Sigmoid colon (tissue), 7 donors: ENCODE results near the gene KIAA1549. TPM values are rescaled to one million over a fixed set of nuclear protein-coding genes. Genes with fewer than 3 reads are reported as not detected.
"Not testable (repeated sequence)": the region's sequence is repeated elsewhere in the genome, so short reads cannot be mapped to it uniquely, and the experiment has no call there.

Experiments
- DNase-seq: peaks from one replicate; pipeline ENCODE4 v3.0.0-alpha.2; 2019
- H3K27ac ChIP-seq, 4 donors: fragments of 200-600 bp; sonication (generic); one replicate each; pipeline ENCODE4 v1.5.1; 2016 to 2019; ENCODE audit warnings: mild to moderate bottlenecking in 1 of 4
- H3K27me3 ChIP-seq, 3 donors: fragments of 200-600 bp; sonication (generic); one replicate each; pipeline ENCODE4 v1.5.1; 2019; ENCODE audit warnings: mild to moderate bottlenecking in 1 of 3
- H3K36me3 ChIP-seq, 4 donors: fragments of 200-600 bp; sonication (generic); one replicate each; pipeline ENCODE4 v1.5.1; 2016 to 2019
- H3K4me1 ChIP-seq, 4 donors: fragments of 200-600 bp; sonication (generic); one replicate each; pipeline ENCODE4 v1.5.1; 2017 to 2019
- H3K4me3 ChIP-seq, 4 donors: fragments of 200-600 bp; sonication (generic); one replicate each; pipeline ENCODE4 v1.5.1; 2017 to 2019; ENCODE audit warnings: mild to moderate bottlenecking in 2 of 4, moderate library complexity in 1 of 4
- H3K9me3 ChIP-seq, 4 donors: fragments of 200-600 bp in 3 of 4; sonication (generic) in 3 of 4; one replicate each; pipeline versions ENCODE4 v1.5.1 to v1.6.1; 2013 to 2019
- CTCF ChIP-seq, 4 experiments: fragments of 450-650 bp in 3 of 4; fragments of 200-600 bp in 1 of 4; IDR thresholded peaks; one replicate each; pipeline ENCODE4 v1.5.1; 2016 to 2019; ENCODE audit warnings: antibody characterized with exemption in 4 of 4, mild to moderate bottlenecking in 3 of 4, moderate library complexity in 2 of 4
- EP300 ChIP-seq, 4 donors: sonication (generic); formaldehyde crosslinking; IDR thresholded peaks; one replicate each; pipeline ENCODE4 v1.6.1; 2017; ENCODE audit warnings: antibody characterized with exemption in 4 of 4
- POLR2A ChIP-seq, 2 donors: fragments of 450-650 bp; IDR thresholded peaks; one replicate each; pipeline ENCODE4 v1.6.1; 2016; ENCODE audit warnings: antibody characterized with exemption in 2 of 2, mild to moderate bottlenecking in 2 of 2, moderate library complexity in 2 of 2
- POLR2AphosphoS5 ChIP-seq, 4 donors: sonication (generic); formaldehyde crosslinking; IDR thresholded peaks; one replicate each; pipeline ENCODE4 v1.6.1; 2017; ENCODE audit warnings: antibody characterized with exemption in 4 of 4
- WGBS, 2 donors: extraction: QIAGEN DNeasy Blood & Tissue Kit; methylation state at CpG; one replicate each; pipeline ENCODE4 v1.1.7; 2013; 5-methylcytosine and 5-hydroxymethylcytosine counted together
- intact Hi-C: fragments of 100-400 bp; cut with DNase I; formaldehyde crosslinking; loops from one replicate; pipeline ENCODE4 v1.15.1; 2023
- polyA plus RNA-seq, 3 donors: library from polyadenylated mRNA; stranded (reverse); fragments of 200-250 nt; gene quantifications; one replicate each; pipeline ENCODE4 v1.2.3, GENCODE V29; 2013
- total RNA-seq, 4 donors: library from RNA; depleted of rRNA; stranded (reverse); fragments of >200 nt; gene quantifications; one replicate each; pipeline ENCODE4 v1.1.0, GENCODE V29; 2016
- donor health status: healthy with polysubstance abuse.
- donor health status: Bipolar disorder and iron deficiency.
- donor health status: healthy.

KIAA1549 gene
- total RNA-seq (1 to 10 TPM; 1.1 to 3.0 (median 1.2) TPM), polyA plus RNA-seq (under 1 TPM; under 0.01 to 0.90 (median 0.23) TPM)

- intact Hi-C loops: loop anchor here (5.0 kb wide), 1 partner anchor 94 kb away; no protein-coding TSS in a partner anchor
- peak; percentile 70 for DNase-seq
- peak within 1 kb of the TSS; percentile 43 to 71 (median 56) for H3K4me3 ChIP-seq
- H3K27me3 ChIP-seq: no peaks in the 10 kb centered on the region
- no peaks in the 10 kb centered on the region for H3K9me3 ChIP-seq
- peak within 1 kb of the TSS; percentile 45 to 63 (median 52) for H3K27ac ChIP-seq
- 1 to 2% methylated on average over 105 of the region's 105 CpGs for WGBS, 2 donors
- peaks cover 0 to 21% (median 17%) of the 10 kb centered on the region in 4 donors for H3K4me1 ChIP-seq
- no peak for TF ChIP-seq POLR2AphosphoS5 (IDR thresholded peaks at IDR 0.05)
- no peak for TF ChIP-seq EP300 (IDR thresholded peaks at IDR 0.05)
- no peak for TF ChIP-seq POLR2A (IDR thresholded peaks at IDR 0.05)
- TF ChIP-seq CTCF (IDR thresholded peaks at IDR 0.05): no peak
- no peaks in the 10 kb centered on the region for H3K36me3 ChIP-seq
Measured at GRCh38 chr7:138981332-138982203, at the start of gene KIAA1549. TSS of gene KIAA1549 (minus strand) at chr7:138981389. CDS start at chr7:138981269, 120 bp downstream.

DNA sequence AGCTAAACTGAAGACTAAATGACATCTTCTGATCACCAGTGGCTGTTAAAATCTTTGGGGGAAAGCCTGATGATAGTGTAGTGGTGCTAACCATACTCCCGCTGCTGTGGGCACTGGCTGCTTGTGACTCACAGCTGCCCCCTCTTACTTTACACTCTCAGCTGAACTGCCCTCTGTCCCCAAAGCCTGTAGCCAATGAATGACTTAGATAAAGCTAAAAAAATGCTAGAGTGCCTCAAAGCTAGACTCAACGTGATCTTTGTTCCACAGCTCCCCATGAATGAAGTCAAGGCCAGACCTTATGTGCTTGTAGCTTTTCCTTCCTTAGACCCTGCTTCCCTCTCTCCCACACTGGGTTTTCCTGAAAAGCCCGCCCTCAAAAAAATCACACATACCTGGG, 48.2 kb upstream of the KIAA1549 start:
- Histone ChIP-seq H3K27me3 (no peaks in the 10 kb centered on the region), H3K4me3 (no peak overlapping the region), H3K4me1 (peaks cover 0 to 6% (median 2%) of the 10 kb centered on the region in 4 donors), H3K9me3 (no peaks in the 10 kb centered on the region), H3K27ac (no peak overlapping the region), H3K36me3 (peaks cover 0 to 81% (median 4%) of the 10 kb centered on the region in 4 donors)
- DNase-seq: no peak
- intact Hi-C loops: no loop called here
- TF ChIP-seq CTCF (IDR thresholded peaks at IDR 0.05) (no peak), POLR2AphosphoS5 (IDR thresholded peaks at IDR 0.05) (no peak), POLR2A (IDR thresholded peaks at IDR 0.05) (no peak), EP300 (IDR thresholded peaks at IDR 0.05) (no peak)
- 96% methylated on average over 3 of the region's 3 CpGs for WGBS, 2 donors

DNA sequence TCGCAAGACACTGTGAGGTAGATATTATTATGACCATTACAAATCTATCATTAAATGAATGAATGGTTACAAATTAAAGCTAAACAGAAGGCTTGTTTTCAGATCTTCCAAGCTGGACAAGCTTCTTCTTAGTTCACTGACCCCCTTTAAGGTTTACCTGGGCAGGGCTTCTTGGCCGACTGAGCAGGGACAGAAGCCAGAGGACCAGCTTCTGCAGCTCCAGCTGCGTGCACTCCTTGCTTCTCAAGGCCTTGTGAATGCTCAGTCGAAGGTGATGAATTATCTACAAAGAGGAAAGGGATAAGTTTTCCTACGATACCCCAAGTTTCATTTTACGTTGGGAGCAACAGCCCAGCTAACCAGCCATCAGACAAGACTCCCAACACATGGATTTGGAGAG, 45.4 kb upstream of the KIAA1549 start:
- Histone ChIP-seq H3K27me3 (no peaks in the 10 kb centered on the region), H3K4me3 (no peak overlapping the region), H3K4me1 (no peaks in the 10 kb centered on the region), H3K27ac (no peak overlapping the region), H3K9me3 (no peaks in the 10 kb centered on the region), H3K36me3 (peaks cover 0 to 81% (median 4%) of the 10 kb centered on the region in 4 donors)
- DNase-seq: no peak
- TF ChIP-seq EP300 (IDR thresholded peaks at IDR 0.05): no peak
- no peak for TF ChIP-seq POLR2AphosphoS5 (IDR thresholded peaks at IDR 0.05)
- no peak for TF ChIP-seq CTCF (IDR thresholded peaks at IDR 0.05)
- no peak for TF ChIP-seq POLR2A (IDR thresholded peaks at IDR 0.05)
- intact Hi-C loops: no loop called here
- 94% methylated on average over 6 of the region's 6 CpGs for WGBS, 2 donors

GRCh38 chr7:139025861-139026260, 44.7 kb upstream of the KIAA1549 start:
- H3K27me3 ChIP-seq, DNase-seq, intact Hi-C loops, H3K4me1 ChIP-seq, H3K4me3 ChIP-seq, H3K27ac ChIP-seq, H3K9me3 ChIP-seq: not testable (repeated sequence)
- 90 to 92% methylated on average over 5 of the region's 5 CpGs for WGBS, 2 donors
- H3K36me3 ChIP-seq: peaks cover 0 to 75% (median 4%) of the 10 kb centered on the region in 4 donors

DNA sequence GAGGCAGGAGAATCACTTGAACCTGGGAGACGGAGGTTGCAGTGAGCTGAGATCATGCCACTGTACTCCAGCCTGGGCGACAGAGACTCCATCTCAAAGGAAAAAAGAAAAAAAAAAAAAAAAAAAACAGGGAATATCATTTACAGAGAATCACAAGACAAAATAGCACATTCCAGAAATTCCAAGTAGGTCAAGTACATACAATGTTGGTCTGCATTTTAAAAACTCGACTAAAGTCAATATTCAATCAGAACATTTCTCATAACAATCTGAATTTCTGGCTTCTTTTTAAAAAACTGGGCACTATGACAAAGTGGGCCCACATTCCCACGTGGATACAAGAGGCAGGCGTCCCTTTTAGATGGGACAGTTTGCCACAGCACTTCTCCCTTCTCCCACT, 41.9 kb upstream of the KIAA1549 start:
- 90 to 92% methylated on average over 5 of the region's 5 CpGs for WGBS, 2 donors
- Histone ChIP-seq H3K9me3 (no peaks in the 10 kb centered on the region), H3K36me3 (peaks cover 0 to 62% (median 2%) of the 10 kb centered on the region in 4 donors), H3K4me3 (no peak overlapping the region), H3K27me3 (no peaks in the 10 kb centered on the region), H3K27ac (no peak overlapping the region), H3K4me1 (no peaks in the 10 kb centered on the region)
- intact Hi-C loops: no loop called here
- TF ChIP-seq POLR2A (IDR thresholded peaks at IDR 0.05): no peak
- TF ChIP-seq POLR2AphosphoS5 (IDR thresholded peaks at IDR 0.05): no peak
- TF ChIP-seq CTCF (IDR thresholded peaks at IDR 0.05): no peak
- TF ChIP-seq EP300 (IDR thresholded peaks at IDR 0.05): no peak
- no peak for DNase-seq
